Tibial artery (tissue), 4 donors: ENCODE data around the gene HSPA12B.

Experiments
- DNase-seq, 2 donors: peaks; one replicate each; pipeline ENCODE4 v3.0.0-alpha.2; 2019
- H3K27ac ChIP-seq, 2 donors: fragments of 200-600 bp; sonication (generic) in 1 of 2; 1 replicate in 1 of 2; 2 replicates in 1 of 2; pipeline ENCODE4 v1.5.1; 2018 to 2019; ENCODE audit warnings: mild to moderate bottlenecking in 1 of 2
- H3K27me3 ChIP-seq, 2 donors: fragments of 200-600 bp; sonication (generic) in 1 of 2; one replicate each; pipeline versions ENCODE4 v1.5.1 to v1.6.0; 2016 to 2019
- H3K36me3 ChIP-seq, 3 donors: fragments of 200-600 bp; sonication (generic) in 2 of 3; one replicate each; pipeline ENCODE4 v1.5.1; 2016 to 2019; ENCODE audit warnings: mild to moderate bottlenecking in 2 of 3
- H3K4me1 ChIP-seq, 4 donors: fragments of 200-600 bp; sonication (generic) in 2 of 4; 1 replicate in 3 of 4; 2 replicates in 1 of 4; pipeline ENCODE4 v1.5.1; 2016 to 2019
- H3K4me3 ChIP-seq, 2 donors: fragments of 200-600 bp; sonication (generic) in 1 of 2; 1 replicate in 1 of 2; 2 replicates in 1 of 2; pipeline ENCODE4 v1.5.1; 2018 to 2019; ENCODE audit warnings: mild to moderate bottlenecking in 2 of 2
- H3K9me3 ChIP-seq, 3 donors: fragments of 200-600 bp; sonication (generic) in 1 of 3; one replicate each; pipeline ENCODE4 v1.5.1; 2016 to 2019
- intact Hi-C: fragments of 100-400 bp; cut with DNase I; formaldehyde crosslinking; loops from one replicate; pipeline ENCODE4 v1.15.0; 2023; ENCODE audit warnings: low total_unique reads
- TF ChIP-seq, protein P1 (sequence below), 2 experiments: fragments of 200-600 bp in 1 of 2; fragments of 450-650 bp in 1 of 2; IDR thresholded peaks; one replicate each; pipeline ENCODE4 v1.5.1; 2017 to 2019; ENCODE audit warnings: antibody characterized with exemption in 2 of 2, mild to moderate bottlenecking in 1 of 2, moderate library complexity in 1 of 2

The HSPA12B gene

DNA sequence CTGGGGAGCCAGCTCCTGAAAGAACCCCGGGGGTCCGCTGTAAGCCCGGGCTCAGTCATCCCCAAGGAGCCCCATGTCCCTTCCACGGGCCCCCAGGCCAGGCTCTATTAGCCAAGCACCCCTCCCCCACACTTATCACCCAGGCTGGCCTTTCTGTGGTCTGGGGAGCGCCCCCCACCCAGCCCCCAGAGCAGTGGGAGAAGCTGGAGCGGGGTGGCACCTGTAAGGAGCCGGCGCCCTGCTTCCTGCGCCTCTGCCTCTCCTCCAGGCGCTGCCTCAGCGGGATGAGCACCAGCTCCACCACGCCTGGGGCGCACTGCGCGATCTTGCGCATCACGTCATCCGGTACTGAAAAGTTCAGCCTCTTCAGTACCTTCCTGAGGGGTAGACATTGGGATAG lies 46.5 kb downstream of the HSPA12B start:
- Histone ChIP-seq H3K27ac (no peak overlapping the region), H3K4me3 (no peak overlapping the region), H3K9me3 (no peaks in the 10 kb centered on the region), H3K4me1 (peaks cover 6 to 49% (median 30%) of the 10 kb centered on the region in 4 donors), H3K27me3 (no peaks in the 10 kb centered on the region), H3K36me3 (peaks cover 0 to under 1% (median 0%) of the 10 kb centered on the region in 3 donors)
- TF ChIP-seq, protein P1, sequence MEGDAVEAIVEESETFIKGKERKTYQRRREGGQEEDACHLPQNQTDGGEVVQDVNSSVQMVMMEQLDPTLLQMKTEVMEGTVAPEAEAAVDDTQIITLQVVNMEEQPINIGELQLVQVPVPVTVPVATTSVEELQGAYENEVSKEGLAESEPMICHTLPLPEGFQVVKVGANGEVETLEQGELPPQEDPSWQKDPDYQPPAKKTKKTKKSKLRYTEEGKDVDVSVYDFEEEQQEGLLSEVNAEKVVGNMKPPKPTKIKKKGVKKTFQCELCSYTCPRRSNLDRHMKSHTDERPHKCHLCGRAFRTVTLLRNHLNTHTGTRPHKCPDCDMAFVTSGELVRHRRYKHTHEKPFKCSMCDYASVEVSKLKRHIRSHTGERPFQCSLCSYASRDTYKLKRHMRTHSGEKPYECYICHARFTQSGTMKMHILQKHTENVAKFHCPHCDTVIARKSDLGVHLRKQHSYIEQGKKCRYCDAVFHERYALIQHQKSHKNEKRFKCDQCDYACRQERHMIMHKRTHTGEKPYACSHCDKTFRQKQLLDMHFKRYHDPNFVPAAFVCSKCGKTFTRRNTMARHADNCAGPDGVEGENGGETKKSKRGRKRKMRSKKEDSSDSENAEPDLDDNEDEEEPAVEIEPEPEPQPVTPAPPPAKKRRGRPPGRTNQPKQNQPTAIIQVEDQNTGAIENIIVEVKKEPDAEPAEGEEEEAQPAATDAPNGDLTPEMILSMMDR (IDR thresholded peaks at IDR 0.05), result no peak
- intact Hi-C loops, result loop anchor here (5.0 kb wide), 1 partner anchor 102 kb away; no protein-coding TSS in a partner anchor
- DNase-seq, result peak in 1 of 2 donors; percentile 61

DNA sequence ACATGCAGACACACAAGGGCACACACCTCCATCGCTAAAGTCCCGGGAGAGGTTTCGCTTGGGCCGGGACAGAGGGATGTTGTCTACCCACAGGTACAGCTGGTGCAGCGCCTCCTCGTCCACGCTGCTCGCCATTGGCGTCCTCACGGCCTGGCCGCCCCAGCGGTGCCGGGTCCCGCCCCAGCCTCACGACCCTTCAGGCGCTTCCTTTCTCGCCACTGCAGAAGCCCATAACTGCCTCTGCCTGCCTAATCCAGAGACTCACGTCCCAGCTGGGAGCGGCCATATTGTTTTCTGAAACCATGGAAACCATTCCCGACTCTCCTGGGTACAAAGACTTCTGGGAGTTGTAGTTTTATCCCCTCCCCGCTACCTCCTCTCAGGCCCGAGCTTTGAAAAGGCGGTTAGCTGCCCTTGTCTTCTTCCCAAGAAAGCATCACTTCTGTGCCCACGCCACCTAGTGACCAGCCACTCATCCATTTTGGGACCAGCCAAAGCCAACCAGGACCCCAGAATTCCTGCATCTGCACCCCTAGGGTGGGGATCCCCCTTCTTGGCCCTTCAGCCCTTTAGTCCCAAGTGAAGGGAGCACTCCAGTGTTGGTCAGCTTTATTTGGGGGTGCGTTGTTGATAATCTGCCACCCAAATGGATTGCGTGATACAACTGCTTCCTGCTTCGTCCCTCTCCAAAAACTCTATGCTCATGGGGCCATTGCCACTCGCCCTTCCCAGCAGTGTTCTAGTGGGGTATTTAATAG lies 48.8 kb downstream of the HSPA12B start, which contains the start of gene SPEF1:
Gene SPEF1, minus strand, starts transcription at position 296 of the 758 bp plus-strand sequence. Its CDS starts 161 bp downstream, at position 135.
- peak within 1 kb of the TSS in 1 of 2 donors; percentile 39 for H3K4me3 ChIP-seq
- intact Hi-C loops, result loop anchor here (2.0 to 10.0 kb wide), 2 partner anchors 15 to 73 kb away; partner anchors contain the start of gene ADISSP
- peak; percentile 83 to 91 for DNase-seq
- peaks cover 0 to 7% (median 6%) of the 10 kb centered on the region in 3 donors for H3K36me3 ChIP-seq
- no peaks in the 10 kb centered on the region for H3K27me3 ChIP-seq
- TF ChIP-seq, protein P1 (IDR thresholded peaks at IDR 0.05), result peak; percentile 42 to 58
- H3K9me3 ChIP-seq, result no peaks in the 10 kb centered on the region
- H3K4me1 ChIP-seq, result peaks cover 6 to 68% (median 48%) of the 10 kb centered on the region in 4 donors
- peak within 1 kb of the TSS; percentile 52 to 65 for H3K27ac ChIP-seq

DNA sequence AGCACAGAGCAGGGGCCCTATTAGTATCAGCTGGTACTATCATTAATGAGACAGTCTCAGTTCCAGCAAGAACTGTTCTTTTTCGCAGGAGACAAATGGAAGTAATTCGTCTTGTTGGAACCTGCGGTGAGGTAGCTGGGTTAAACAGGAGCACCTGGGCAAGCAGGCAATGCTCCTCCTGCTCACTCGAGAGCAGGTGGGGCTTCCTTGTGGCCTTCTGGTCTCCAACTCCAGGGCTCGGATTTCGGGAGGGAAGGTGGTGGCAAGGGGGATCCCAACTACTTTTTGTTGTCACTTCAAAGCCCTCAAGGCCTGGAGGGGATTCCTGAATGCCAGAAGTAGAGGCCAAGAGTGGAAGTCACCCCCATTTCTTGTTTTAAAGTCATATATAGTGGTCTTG lies 50.1 kb downstream of the HSPA12B start:
- H3K27ac ChIP-seq, result no peak overlapping the region

DNA sequence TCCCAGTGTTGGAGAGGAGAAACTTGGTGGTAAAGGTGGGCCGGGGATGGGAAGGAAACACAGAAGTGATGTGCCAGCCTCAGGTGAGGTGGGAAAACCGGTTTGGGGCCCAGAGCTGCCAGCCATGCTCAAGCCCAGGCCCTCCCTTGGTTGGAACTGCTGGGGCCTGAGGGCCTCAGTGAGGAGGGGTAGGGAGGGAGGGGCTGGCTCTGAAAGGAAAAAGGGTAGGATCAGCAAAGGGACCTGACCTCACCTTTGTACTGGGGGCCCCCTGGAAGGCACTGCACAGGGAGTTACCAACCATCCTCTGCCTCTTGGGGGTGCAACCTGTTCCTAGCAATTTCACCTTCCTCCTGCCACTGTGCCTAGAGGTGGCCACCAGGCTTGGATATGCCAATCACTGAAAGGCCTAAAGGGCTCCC lies 50.6 kb downstream of the HSPA12B start:
- DNase-seq, result peak in 1 of 2 donors; percentile 64
- TF ChIP-seq, protein P1 (IDR thresholded peaks at IDR 0.05), result no peak
- peaks cover 0 to 7% (median 6%) of the 10 kb centered on the region in 3 donors for H3K36me3 ChIP-seq
- peaks cover 6 to 58% (median 47%) of the 10 kb centered on the region in 4 donors for H3K4me1 ChIP-seq
- no peaks in the 10 kb centered on the region for H3K9me3 ChIP-seq
- intact Hi-C loops, result loop anchor here (10.0 kb wide), 1 partner anchor 72 kb away; no protein-coding TSS in a partner anchor
- H3K4me3 ChIP-seq, result no peak overlapping the region
- H3K27me3 ChIP-seq, result no peaks in the 10 kb centered on the region
- no peak overlapping the region for H3K27ac ChIP-seq

More for the DNA sequence above, 50.1 kb downstream of the HSPA12B start:
- DNase-seq, result no peak
- intact Hi-C loops, result loop anchor here (10.0 kb wide), 1 partner anchor 72 kb away; no protein-coding TSS in a partner anchor
- TF ChIP-seq, protein P1 (IDR thresholded peaks at IDR 0.05), result no peak
- H3K36me3 ChIP-seq, result peaks cover 0 to 7% (median 6%) of the 10 kb centered on the region in 3 donors
- H3K27me3 ChIP-seq, result no peaks in the 10 kb centered on the region
- peaks cover 6 to 62% (median 50%) of the 10 kb centered on the region in 4 donors for H3K4me1 ChIP-seq
- H3K4me3 ChIP-seq, result no peak overlapping the region
- H3K9me3 ChIP-seq, result no peaks in the 10 kb centered on the region

DNA sequence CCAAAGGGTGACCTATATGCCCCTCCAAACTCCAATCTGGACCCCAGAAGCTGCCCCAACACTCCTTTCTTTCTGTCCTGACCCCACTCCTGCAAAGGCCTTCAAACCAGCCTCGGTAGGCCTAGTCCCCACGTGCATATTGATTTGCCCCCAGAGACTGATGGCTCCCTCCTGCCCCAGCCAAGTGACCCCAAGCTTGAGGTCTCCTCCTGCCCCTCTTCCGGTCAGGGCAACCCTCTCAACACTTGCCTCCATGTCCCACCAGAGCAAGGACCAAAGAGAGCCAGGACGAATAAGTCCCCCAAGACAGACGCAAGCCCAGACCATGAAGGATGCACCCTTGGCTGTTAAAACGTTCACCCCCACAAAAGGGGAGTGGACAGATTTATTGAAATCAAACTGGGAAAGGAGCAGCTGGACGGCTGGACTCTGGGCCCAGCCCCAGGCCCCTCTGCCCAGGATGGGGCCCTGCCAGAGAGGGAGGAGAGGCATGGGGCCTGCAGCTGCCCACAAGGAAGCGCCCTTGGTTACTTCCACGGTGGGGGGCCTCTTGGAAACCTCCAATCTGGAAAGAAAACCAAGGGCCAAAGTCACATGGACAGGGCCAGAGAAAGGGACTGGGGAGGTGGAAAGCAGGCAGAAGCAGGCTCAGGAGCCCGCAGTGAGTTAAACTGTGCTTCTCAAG lies 51.2 kb downstream of the HSPA12B start:
- Histone ChIP-seq H3K4me3 (peak overlapping the region in 1 of 2 donors; percentile 85), H3K36me3 (peaks cover 0 to 7% (median 6%) of the 10 kb centered on the region in 3 donors), H3K27ac (peak overlapping the region; percentile 13 to 29), H3K27me3 (no peaks in the 10 kb centered on the region), H3K4me1 (peaks cover 6 to 53% (median 41%) of the 10 kb centered on the region in 4 donors), H3K9me3 (no peaks in the 10 kb centered on the region)
- DNase-seq, result no peak
- intact Hi-C loops, result loop anchor here (10.0 kb wide), 1 partner anchor 71 kb away; no protein-coding TSS in a partner anchor
- TF ChIP-seq, protein P1 (IDR thresholded peaks at IDR 0.05), result no peak
